Trophoblast cell (in vitro differentiated cells and primary cell): ENCODE data around the gene VWA3B.

Source experiments
- DNase-seq, 2 donors: peaks; one replicate each; pipeline ENCODE4 v3.0.0-alpha.2; 2016
- H2AFZ ChIP-seq: 2 replicates; pipeline ENCODE4 v1.6.1; 2013; ENCODE audit warnings: low read length, moderate library complexity, mild to moderate bottlenecking; ENCODE audit not compliant: insufficient read depth, poor library complexity
- H2AK5ac ChIP-seq: 2 replicates; pipeline ENCODE4 v1.6.1; 2013; ENCODE audit warnings: mild to moderate bottlenecking, low read length
- H2BK120ac ChIP-seq: 2 replicates; pipeline ENCODE4 v1.6.1; 2013; ENCODE audit warnings: low read length, mild to moderate bottlenecking, moderate library complexity; ENCODE audit not compliant: insufficient read depth, poor library complexity
- H2BK12ac ChIP-seq: 2 replicates; pipeline ENCODE4 v1.6.1; 2013; ENCODE audit warnings: mild to moderate bottlenecking, low read length, moderate library complexity
- H2BK5ac ChIP-seq: 2 replicates; pipeline ENCODE4 v1.6.1; 2013; ENCODE audit warnings: low read length, low read depth, moderate library complexity, mild to moderate bottlenecking; ENCODE audit not compliant: poor library complexity
- H3K14ac ChIP-seq: 2 replicates; pipeline ENCODE4 v1.6.1; 2013; ENCODE audit warnings: mild to moderate bottlenecking, low read length
- H3K18ac ChIP-seq: 2 replicates; pipeline ENCODE4 v1.6.1; 2013; ENCODE audit warnings: mild to moderate bottlenecking, low read length
- H3K23ac ChIP-seq: 2 replicates; pipeline ENCODE4 v1.6.1; 2013; ENCODE audit warnings: low read length
- H3K27ac ChIP-seq: 2 replicates; pipeline ENCODE4 v1.5.1; 2013; ENCODE audit warnings: low read depth, mild to moderate bottlenecking, inconsistent platforms, low read length, moderate library complexity
- H3K27me3 ChIP-seq: 2 replicates; pipeline ENCODE4 v1.6.1; 2013; ENCODE audit warnings: inconsistent platforms, mild to moderate bottlenecking, low read length, moderate library complexity; ENCODE audit not compliant: insufficient read depth
- H3K36me3 ChIP-seq, 2 experiments: 1 replicate in 1 of 2; 2 replicates in 1 of 2; pipeline ENCODE4 v1.6.1; 2013; ENCODE audit warnings: low read length in 2 of 2, mild to moderate bottlenecking in 2 of 2, moderate library complexity in 1 of 2; ENCODE audit not compliant: insufficient read depth in 2 of 2, control insufficient read depth in 1 of 2
- H3K4ac ChIP-seq: 2 replicates; pipeline ENCODE4 v1.6.1; 2013; ENCODE audit warnings: low read depth, mild to moderate bottlenecking, low read length, moderate library complexity
- H3K4me1 ChIP-seq, 2 experiments: 1 replicate in 1 of 2; 2 replicates in 1 of 2; pipeline ENCODE4 v1.6.1; 2013; ENCODE audit warnings: low read length in 2 of 2, mild to moderate bottlenecking in 2 of 2, moderate library complexity in 1 of 2; ENCODE audit not compliant: insufficient read depth in 2 of 2, control insufficient read depth in 1 of 2
- H3K4me2 ChIP-seq: 2 replicates; pipeline ENCODE4 v1.6.1; 2013; ENCODE audit warnings: inconsistent platforms, mild to moderate bottlenecking, low read length, moderate library complexity
- H3K4me3 ChIP-seq: 2 replicates; pipeline ENCODE4 v1.5.1; 2013; ENCODE audit warnings: mild to moderate bottlenecking, low read depth, low read length, inconsistent platforms
- H3K79me1 ChIP-seq: one replicate; pipeline ENCODE4 v1.6.1; 2013; ENCODE audit warnings: low read length
- H3K79me2 ChIP-seq: 2 replicates; pipeline ENCODE4 v1.6.1; 2013; ENCODE audit warnings: low read length, mild to moderate bottlenecking; ENCODE audit not compliant: control insufficient read depth, insufficient read depth, poor library complexity
- H3K9ac ChIP-seq: 2 replicates; pipeline ENCODE4 v1.6.1; 2013; ENCODE audit warnings: mild to moderate bottlenecking, low read length
- H3K9me3 ChIP-seq: 2 replicates; pipeline ENCODE4 v1.6.1; 2013; ENCODE audit warnings: low read depth, mild to moderate bottlenecking, control low read depth, inconsistent platforms, low read length; ENCODE audit not compliant: insufficient read depth
- H4K12ac ChIP-seq: 2 replicates; pipeline ENCODE4 v1.6.1; 2013; ENCODE audit warnings: low read depth, mild to moderate bottlenecking, low read length, moderate library complexity
- H4K8ac ChIP-seq: 2 replicates; pipeline ENCODE4 v1.6.1; 2013; ENCODE audit warnings: low read depth, mild to moderate bottlenecking, low read length, moderate library complexity
- H4K91ac ChIP-seq: one replicate; pipeline ENCODE4 v1.6.1; 2013; ENCODE audit warnings: low read depth, mild to moderate bottlenecking, low read length, moderate library complexity
- WGBS: extraction: QIAGEN DNeasy Blood & Tissue Kit; methylation state at CpG from one replicate; pipeline ENCODE4 v1.1.7; 2013; ENCODE audit warnings: missing lambda C conversion rate; ENCODE audit not compliant: insufficient read length, insufficient coverage; ENCODE audit errors: extremely low coverage; 5-methylcytosine and 5-hydroxymethylcytosine counted together

The VWA3B gene

DNA sequence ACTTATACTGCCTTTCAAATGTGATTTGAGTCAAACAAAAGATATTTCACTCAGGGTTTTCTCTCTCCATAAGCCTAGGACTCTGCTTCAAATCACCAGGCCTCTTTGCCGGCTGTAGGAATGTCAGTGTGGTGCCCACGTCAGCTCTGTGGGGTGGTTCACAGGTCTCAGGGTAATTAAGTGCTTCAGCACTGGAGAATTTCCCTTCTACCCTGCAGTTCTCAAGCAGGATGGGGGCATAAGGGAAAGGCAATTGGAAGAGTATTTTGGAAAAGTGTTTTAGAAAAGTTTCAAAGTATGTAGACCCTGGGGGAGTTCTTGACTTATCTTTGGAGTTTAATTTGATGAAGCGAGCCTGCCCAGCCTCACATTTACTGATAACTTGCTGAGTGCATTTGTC lies 268.9 kb downstream of the VWA3B start:
- H4K91ac ChIP-seq = no peak overlapping the region
- no peak overlapping the region for H3K18ac ChIP-seq
- H3K4me3 ChIP-seq = no peak overlapping the region
- H2BK120ac ChIP-seq = no peak overlapping the region
- peak; percentile 70 to 75 for DNase-seq
- no peak overlapping the region for H3K4ac ChIP-seq
- no peak overlapping the region for H2AK5ac ChIP-seq
- H2BK12ac ChIP-seq = no peak overlapping the region
- H3K9ac ChIP-seq = no peak overlapping the region
- H3K79me1 ChIP-seq = no peaks in the 10 kb centered on the region
- H2AFZ ChIP-seq = no peak overlapping the region
- WGBS = no CpG with 5 or more reads among the region's 3 CpGs
- no peaks in the 10 kb centered on the region for H3K79me2 ChIP-seq
- no peak overlapping the region for H3K23ac ChIP-seq
- H3K27ac ChIP-seq = no peak overlapping the region
- H3K36me3 ChIP-seq = no peaks in the 10 kb centered on the region
- no peak overlapping the region for H4K8ac ChIP-seq
- H2BK5ac ChIP-seq = no peak overlapping the region
- no peaks in the 10 kb centered on the region for H3K4me1 ChIP-seq
- no peak overlapping the region for H3K14ac ChIP-seq
- no peak overlapping the region for H3K4me2 ChIP-seq
- no peak overlapping the region for H4K12ac ChIP-seq
- H3K27me3 ChIP-seq = no peaks in the 10 kb centered on the region
- no peaks in the 10 kb centered on the region for H3K9me3 ChIP-seq

DNA sequence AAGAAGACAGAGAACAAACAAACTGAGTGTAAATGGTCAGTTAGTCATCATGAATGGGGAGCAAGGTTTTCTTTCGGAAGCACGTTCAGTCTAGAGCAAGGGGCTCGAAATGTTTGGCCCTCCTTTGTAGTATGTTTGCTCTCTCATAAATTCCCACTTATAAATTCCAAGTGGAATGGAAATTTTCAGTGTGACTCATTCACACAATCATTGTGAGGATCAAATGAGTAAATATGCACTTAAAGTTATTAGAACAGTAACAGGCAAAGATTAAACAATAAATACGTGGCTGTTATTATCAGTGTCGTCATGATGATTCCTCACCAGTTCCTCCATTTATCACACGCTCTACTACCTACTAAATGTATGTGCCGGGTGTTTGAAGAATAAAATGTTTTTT lies 269.8 kb downstream of the VWA3B start:
- H3K27ac ChIP-seq = no peak overlapping the region
- no peak overlapping the region for H2AFZ ChIP-seq
- H2BK5ac ChIP-seq = no peak overlapping the region
- no peak overlapping the region for H3K23ac ChIP-seq
- peak in 1 of 2 donors; percentile 61 for DNase-seq
- H3K14ac ChIP-seq = no peak overlapping the region
- H3K79me1 ChIP-seq = no peaks in the 10 kb centered on the region
- no peak overlapping the region for H3K9ac ChIP-seq
- H3K4me2 ChIP-seq = no peak overlapping the region
- no peaks in the 10 kb centered on the region for H3K9me3 ChIP-seq
- no peaks in the 10 kb centered on the region for H3K27me3 ChIP-seq
- no peaks in the 10 kb centered on the region for H3K4me1 ChIP-seq
- H4K12ac ChIP-seq = no peak overlapping the region
- no peak overlapping the region for H3K4ac ChIP-seq
- no peak overlapping the region for H3K4me3 ChIP-seq
- H4K8ac ChIP-seq = no peak overlapping the region
- H2BK12ac ChIP-seq = no peak overlapping the region
- H2BK120ac ChIP-seq = no peak overlapping the region
- no peaks in the 10 kb centered on the region for H3K36me3 ChIP-seq
- H3K18ac ChIP-seq = no peak overlapping the region
- no CpG with 5 or more reads among the region's 7 CpGs for WGBS
- no peak overlapping the region for H4K91ac ChIP-seq
- no peak overlapping the region for H2AK5ac ChIP-seq
- no peaks in the 10 kb centered on the region for H3K79me2 ChIP-seq

DNA sequence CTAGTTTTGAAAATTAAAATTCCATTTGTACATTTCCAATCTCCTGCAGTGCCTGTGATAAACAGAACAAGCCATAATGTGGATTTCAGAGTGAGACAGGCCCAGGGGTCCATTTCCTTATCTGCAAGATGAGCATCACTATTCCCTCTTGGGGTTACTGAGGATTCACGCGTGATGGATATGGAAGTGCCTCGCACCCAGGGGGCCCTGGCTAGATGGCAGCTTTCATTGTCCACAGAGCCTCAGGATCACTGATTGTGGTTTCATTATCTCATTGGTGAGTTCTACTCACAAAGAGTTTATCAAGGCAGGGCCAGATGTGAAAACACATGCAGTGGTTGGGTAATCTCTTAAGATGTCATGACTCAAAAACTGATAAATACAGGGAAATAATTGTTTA lies 270.9 kb downstream of the VWA3B start:
- Histone ChIP-seq H3K36me3 (no peaks in the 10 kb centered on the region), H3K27ac (no peak overlapping the region), H4K12ac (no peak overlapping the region), H3K4me2 (no peak overlapping the region), H3K9me3 (no peaks in the 10 kb centered on the region), H3K18ac (no peak overlapping the region), H2BK5ac (no peak overlapping the region), H3K79me2 (no peaks in the 10 kb centered on the region), H2BK120ac (no peak overlapping the region), H2BK12ac (no peak overlapping the region), H4K91ac (no peak overlapping the region), H3K4ac (no peak overlapping the region), H2AK5ac (no peak overlapping the region), H3K79me1 (no peaks in the 10 kb centered on the region), H3K4me1 (no peaks in the 10 kb centered on the region), H3K27me3 (no peaks in the 10 kb centered on the region), H4K8ac (no peak overlapping the region), H3K4me3 (no peak overlapping the region), H2AFZ (no peak overlapping the region), H3K14ac (no peak overlapping the region), H3K23ac (no peak overlapping the region), H3K9ac (no peak overlapping the region)
- DNase-seq = no peak
- no CpG with 5 or more reads among the region's 3 CpGs for WGBS

DNA sequence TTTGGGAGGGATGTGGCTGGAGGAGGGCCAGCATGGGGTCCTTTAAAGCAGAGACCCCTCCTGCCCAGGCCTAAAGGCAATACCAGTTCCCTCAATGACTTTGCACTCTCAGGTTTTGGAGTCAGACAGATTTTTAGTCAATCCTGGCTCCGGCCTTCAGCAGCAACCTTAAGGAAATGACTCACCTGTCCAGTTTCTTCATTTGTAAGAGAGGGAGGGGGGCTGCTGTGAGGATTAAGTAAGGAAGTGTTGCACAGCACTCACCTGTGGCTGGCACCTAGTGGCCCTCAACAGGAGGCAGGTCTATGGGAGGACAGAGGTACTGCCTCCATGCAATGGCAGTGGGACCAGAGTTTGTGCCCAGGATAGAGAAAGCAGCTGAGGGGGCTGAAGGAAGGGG lies 273.0 kb downstream of the VWA3B start:
- Histone ChIP-seq H2AK5ac (no peak overlapping the region), H3K14ac (no peak overlapping the region)

More for the DNA sequence above, 273.0 kb downstream of the VWA3B start:
- no peak overlapping the region for H4K91ac ChIP-seq
- H2BK5ac ChIP-seq = no peak overlapping the region
- H3K18ac ChIP-seq = no peak overlapping the region
- no peak for DNase-seq
- no peak overlapping the region for H2BK120ac ChIP-seq
- no peak overlapping the region for H3K4me3 ChIP-seq
- H2AFZ ChIP-seq = no peak overlapping the region
- H3K27me3 ChIP-seq = no peaks in the 10 kb centered on the region
- H3K4me1 ChIP-seq = no peaks in the 10 kb centered on the region
- H3K9me3 ChIP-seq = no peaks in the 10 kb centered on the region
- no CpG with 5 or more reads among the region's 1 CpG for WGBS
- no peak overlapping the region for H4K8ac ChIP-seq
- no peak overlapping the region for H4K12ac ChIP-seq
- no peak overlapping the region for H3K9ac ChIP-seq
- no peak overlapping the region for H3K4ac ChIP-seq
- no peaks in the 10 kb centered on the region for H3K36me3 ChIP-seq
- no peak overlapping the region for H3K4me2 ChIP-seq
- H3K79me2 ChIP-seq = no peaks in the 10 kb centered on the region
- H3K23ac ChIP-seq = no peak overlapping the region
- H3K79me1 ChIP-seq = no peaks in the 10 kb centered on the region
- no peak overlapping the region for H3K27ac ChIP-seq
- H2BK12ac ChIP-seq = no peak overlapping the region
